IPS DF 6.9 (cell line): ENCODE results near the gene ACOX3.

Source experiments
- DNase-seq: peaks from one replicate; pipeline ENCODE4 v3.0.0-alpha.2; 2013; ENCODE audit warnings: low read depth, low spot score
- H3K27ac ChIP-seq: one replicate; pipeline ENCODE4 v1.5.1; 2013; ENCODE audit warnings: low read length, control low read depth
- H3K27me3 ChIP-seq: 2 replicates; pipeline ENCODE4 v1.6.1; 2013; ENCODE audit warnings: mild to moderate bottlenecking, low read length; ENCODE audit not compliant: control insufficient read depth, insufficient read depth
- H3K36me3 ChIP-seq: 2 replicates; pipeline ENCODE4 v1.6.1; 2013; ENCODE audit warnings: low read length; ENCODE audit not compliant: control insufficient read depth, insufficient read depth
- H3K4me1 ChIP-seq: 2 replicates; pipeline ENCODE4 v1.6.1; 2013; ENCODE audit warnings: low read length; ENCODE audit not compliant: control insufficient read depth, insufficient read depth
- H3K4me3 ChIP-seq: 2 replicates; pipeline ENCODE4 v1.5.1; 2013; ENCODE audit warnings: mild to moderate bottlenecking, low read length
- H3K9me3 ChIP-seq: 2 replicates; pipeline ENCODE4 v1.6.1; 2013; ENCODE audit warnings: low read length, inconsistent platforms; ENCODE audit not compliant: control insufficient read depth, insufficient read depth
- WGBS: extraction: QIAGEN DNeasy Blood & Tissue Kit; methylation state at CpG from one replicate; pipeline ENCODE4 v1.1.7; 2013; ENCODE audit warnings: mixed read lengths, missing lambda C conversion rate; ENCODE audit not compliant: insufficient read length, insufficient coverage; 5-methylcytosine and 5-hydroxymethylcytosine counted together

ACOX3 gene

DNA sequence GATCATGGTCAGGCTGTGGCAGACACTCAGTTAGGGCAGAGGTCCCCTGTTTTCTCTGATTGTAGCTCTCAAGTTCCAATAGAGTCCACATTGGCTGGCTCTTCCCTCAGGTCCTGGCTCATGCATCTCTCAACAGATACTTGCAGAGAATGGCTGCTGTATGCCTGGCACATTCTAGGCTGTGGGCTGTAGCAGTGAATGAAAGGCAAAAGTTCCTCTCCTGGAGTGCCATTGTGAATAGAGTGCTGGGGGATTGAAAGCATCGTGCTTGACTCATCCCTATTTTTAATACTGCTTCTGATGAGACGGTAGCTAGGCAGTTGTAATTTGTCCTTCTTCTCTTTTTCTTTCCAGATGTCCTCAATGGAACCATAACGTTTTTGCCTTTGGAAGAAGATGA is 5.6 kb upstream of the ACOX3 start:
- Histone ChIP-seq H3K27me3 (no peaks in the 10 kb centered on the region), H3K4me3 (no peak overlapping the region), H3K4me1 (no peaks in the 10 kb centered on the region), H3K27ac (no peak overlapping the region), H3K9me3 (no peaks in the 10 kb centered on the region), H3K36me3 (peaks cover 12% of the 10 kb centered on the region)
- no CpG with 5 or more reads among the region's 3 CpGs for WGBS
- DNase-seq = no peak

DNA sequence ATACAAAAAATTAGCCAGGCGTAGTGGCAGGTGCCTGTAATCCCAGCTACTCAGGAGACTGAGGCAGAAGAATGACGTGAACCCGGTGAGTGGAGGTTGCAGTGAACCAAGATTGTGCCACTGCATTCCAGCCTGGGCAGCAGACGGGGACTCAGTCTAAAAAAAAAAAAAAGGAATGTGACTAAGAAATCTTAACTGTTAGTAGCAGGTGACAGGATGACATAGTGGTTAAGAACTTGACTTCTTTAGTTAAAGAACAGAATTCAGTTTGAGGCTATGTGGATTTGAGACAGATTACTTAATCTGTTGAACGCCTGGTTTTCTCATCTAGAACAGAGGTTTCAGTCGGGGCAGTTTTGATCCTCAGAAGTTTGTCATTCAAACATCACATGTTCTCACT is 3.3 kb upstream of the ACOX3 start:
- Histone ChIP-seq H3K27me3 (no peaks in the 10 kb centered on the region), H3K36me3 (peaks cover 9% of the 10 kb centered on the region; the same call in 1 of the 2 replicates), H3K4me1 (no peaks in the 10 kb centered on the region), H3K4me3 (no peak overlapping the region), H3K9me3 (no peaks in the 10 kb centered on the region), H3K27ac (no peak overlapping the region)
- WGBS = no CpG with 5 or more reads among the region's 6 CpGs
- no peak for DNase-seq

DNA sequence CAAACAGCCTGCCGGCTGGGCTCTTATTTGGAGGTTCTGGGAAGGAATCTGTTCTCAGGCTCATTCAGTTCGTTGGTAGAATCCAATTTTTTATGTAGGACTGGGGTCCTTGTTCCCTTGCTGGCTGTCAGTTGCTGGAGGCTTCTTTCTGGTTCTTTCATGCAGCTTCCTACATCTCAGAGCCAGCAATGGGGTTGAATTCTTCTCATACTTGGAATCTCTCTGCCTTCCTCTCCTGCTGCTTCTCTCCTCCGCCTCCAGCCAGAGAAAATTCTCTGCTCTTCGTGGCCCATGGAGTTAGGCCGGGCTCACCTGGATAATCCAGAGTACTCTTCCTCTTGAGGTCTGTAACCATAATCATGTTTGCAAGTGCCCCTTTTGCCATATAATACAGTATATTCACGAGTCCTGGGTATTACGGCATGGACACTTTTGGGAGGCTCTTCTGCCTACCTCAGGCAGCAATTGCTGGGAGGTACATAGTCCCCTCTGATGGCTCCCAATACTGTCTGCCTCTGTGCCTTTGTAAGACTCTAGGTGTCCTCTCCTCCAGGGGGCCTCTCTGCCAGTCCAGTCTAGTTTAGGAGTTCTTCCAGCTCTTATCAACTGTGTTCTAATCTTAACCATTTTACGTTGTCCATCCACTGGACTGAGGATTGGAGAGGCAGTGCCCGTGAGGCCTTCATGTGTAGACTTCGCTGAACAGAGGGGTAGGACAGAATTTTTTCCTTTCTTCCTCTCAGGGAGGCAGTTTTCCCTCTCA is 2.3 kb upstream of the ACOX3 start:
- DNase-seq = no peak
- no peaks in the 10 kb centered on the region for H3K9me3 ChIP-seq
- no peaks in the 10 kb centered on the region for H3K27me3 ChIP-seq
- H3K4me1 ChIP-seq = no peaks in the 10 kb centered on the region
- no peak overlapping the region for H3K4me3 ChIP-seq
- H3K27ac ChIP-seq = no peak overlapping the region
- 0 out of 2 replicates have a peak, but pooled peaks cover 3% of the 10 kb centered on the region for H3K36me3 ChIP-seq
- WGBS = no CpG with 5 or more reads among the region's 10 CpGs

DNA sequence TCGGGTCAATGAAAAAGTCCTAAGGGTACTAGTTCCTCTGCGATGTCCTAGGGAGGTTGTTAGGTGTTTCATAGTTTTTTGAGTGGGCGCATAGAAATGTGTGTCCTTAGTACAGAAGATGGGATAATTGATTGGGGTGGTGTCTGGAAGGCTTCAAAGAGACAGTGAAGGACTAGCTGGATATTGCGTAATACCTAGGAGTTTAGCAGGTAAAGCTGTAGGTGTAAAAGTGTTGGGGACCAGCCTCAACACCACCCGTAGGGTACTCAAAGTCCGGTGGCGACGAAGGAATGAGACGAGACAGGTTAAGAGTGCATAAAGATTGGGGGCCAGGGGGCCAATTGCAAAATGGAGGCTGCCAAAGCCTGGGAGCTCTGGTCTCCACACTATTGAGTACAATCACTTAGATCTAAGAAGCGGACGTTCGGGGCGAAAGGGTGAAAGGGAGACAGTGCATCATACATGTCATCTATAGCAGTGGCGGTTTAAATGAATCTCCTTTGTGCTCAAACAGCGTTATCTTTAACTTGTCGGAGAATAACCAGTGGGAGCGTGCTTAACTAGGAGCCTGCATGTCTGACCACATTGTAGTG is 1.1 kb upstream of the ACOX3 start:
- H3K27me3 ChIP-seq = no peaks in the 10 kb centered on the region
- H3K4me3 ChIP-seq = peak overlapping the region; percentile 95; the same call in 1 of the 2 replicates
- 0 out of 2 replicates have a peak, but pooled peaks cover 2% of the 10 kb centered on the region for H3K36me3 ChIP-seq
- no peak for DNase-seq
- WGBS = no CpG with 5 or more reads among the region's 17 CpGs
- H3K4me1 ChIP-seq = no peaks in the 10 kb centered on the region
- H3K9me3 ChIP-seq = no peaks in the 10 kb centered on the region
- no peak overlapping the region for H3K27ac ChIP-seq

DNA sequence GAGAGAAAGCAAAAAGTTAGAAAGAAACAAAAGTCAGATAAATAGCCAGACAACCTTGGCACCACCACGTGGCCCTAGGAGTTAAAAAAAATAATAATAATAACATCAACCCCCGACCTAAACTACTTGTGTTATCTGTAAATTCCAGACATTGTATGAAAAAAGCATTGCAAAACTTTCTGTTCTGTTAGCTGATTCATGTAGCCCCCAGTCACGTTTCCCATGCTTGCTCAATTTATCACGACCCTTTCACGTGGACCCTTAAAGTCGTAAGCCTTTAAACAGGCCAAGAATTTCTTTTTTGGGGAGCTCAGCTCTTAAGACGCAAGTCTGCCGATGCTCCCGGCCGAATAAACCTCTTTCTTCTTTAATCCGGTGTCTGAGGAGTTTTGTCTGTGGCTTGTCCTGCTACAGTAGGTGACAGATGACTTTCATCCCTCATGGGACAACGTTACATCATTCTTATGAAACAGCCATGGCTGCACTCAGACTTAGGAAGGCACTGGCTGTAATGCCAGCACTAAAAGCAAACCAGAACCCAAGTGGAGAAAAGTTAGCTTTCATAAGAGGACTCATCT is 520 bp downstream of the ACOX3 start:
- no peaks in the 10 kb centered on the region for H3K9me3 ChIP-seq
- H3K27ac ChIP-seq = no peak overlapping the region
- no peak for DNase-seq
- H3K4me1 ChIP-seq = no peaks in the 10 kb centered on the region
- H3K27me3 ChIP-seq = no peaks in the 10 kb centered on the region
- WGBS = no CpG with 5 or more reads among the region's 12 CpGs
- no peaks in the 10 kb centered on the region for H3K36me3 ChIP-seq
- H3K4me3 ChIP-seq = peak overlapping the region; percentile 95

DNA sequence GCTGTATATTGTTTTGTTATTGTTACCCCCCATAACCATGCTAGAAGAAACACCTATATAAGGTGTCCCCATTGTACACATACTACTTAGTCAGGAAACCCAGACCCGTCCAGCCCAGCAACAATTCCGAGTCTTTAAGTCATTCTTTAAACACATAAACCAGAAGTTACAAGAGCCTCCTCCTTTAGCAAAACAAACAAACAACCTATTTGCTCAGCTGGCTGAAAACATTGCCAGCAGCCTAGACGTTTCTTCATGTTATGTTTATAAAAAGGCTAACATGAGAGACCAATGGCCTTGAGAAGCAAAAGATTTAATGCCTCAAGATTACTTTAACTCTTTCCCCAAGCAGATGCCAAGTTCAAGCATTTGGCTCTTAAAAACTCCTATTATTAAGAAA is 1.4 kb downstream of the ACOX3 start:
- Histone ChIP-seq H3K27me3 (no peaks in the 10 kb centered on the region), H3K9me3 (no peaks in the 10 kb centered on the region), H3K27ac (no peak overlapping the region), H3K4me1 (no peaks in the 10 kb centered on the region), H3K4me3 (no peak overlapping the region), H3K36me3 (no peaks in the 10 kb centered on the region)
- no CpG with 5 or more reads among the region's 3 CpGs for WGBS
- no peak for DNase-seq

DNA sequence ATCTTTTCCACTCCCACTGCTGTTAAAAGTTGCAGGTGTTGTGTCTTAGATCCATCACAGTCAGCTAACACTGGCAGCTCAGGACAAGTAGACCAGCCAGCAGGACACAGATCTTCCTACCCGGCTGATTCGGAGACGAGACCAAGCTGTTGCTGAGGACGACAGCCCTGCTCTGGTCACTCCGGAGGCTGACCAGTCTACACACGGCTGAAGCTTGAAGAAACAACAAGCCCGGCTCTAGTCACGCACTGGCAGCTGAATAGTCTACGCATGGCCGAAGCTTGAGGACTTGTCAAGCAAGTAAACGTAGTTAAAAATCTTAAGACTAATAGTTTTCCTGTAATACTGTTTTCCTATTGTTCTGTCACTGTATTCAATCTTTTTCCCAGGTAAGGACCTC is 1.8 kb downstream of the ACOX3 start:
- no peak for DNase-seq
- Histone ChIP-seq H3K4me3 (no peak overlapping the region), H3K4me1 (no peaks in the 10 kb centered on the region), H3K27ac (no peak overlapping the region), H3K9me3 (no peaks in the 10 kb centered on the region), H3K36me3 (no peaks in the 10 kb centered on the region), H3K27me3 (no peaks in the 10 kb centered on the region)
- WGBS = no CpG with 5 or more reads among the region's 11 CpGs

DNA sequence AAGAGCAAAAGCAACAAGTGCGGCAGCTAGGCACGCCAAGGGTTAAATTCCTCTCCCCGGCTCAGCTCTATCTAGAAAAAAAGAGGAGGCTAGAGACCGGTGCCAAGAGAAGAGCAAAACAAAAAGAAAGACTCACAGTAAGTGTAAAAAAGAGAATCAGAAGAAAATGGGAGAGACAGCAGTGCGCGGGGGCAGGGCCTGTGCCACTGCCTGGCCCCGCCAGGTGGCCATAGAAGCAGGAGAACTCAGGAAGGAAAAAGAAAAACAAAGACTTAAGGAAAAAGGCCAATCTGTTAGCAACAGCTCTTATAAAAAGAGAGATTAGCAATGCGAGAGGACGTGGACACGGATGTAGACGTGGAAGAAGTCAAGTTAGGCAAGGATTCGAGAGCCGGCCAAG is 3.2 kb downstream of the ACOX3 start:
- Histone ChIP-seq H3K27me3 (no peaks in the 10 kb centered on the region), H3K27ac (no peak overlapping the region), H3K4me3 (no peak overlapping the region), H3K9me3 (no peaks in the 10 kb centered on the region), H3K36me3 (no peaks in the 10 kb centered on the region), H3K4me1 (no peaks in the 10 kb centered on the region)
- no peak for DNase-seq
- WGBS = no CpG with 5 or more reads among the region's 13 CpGs

DNA sequence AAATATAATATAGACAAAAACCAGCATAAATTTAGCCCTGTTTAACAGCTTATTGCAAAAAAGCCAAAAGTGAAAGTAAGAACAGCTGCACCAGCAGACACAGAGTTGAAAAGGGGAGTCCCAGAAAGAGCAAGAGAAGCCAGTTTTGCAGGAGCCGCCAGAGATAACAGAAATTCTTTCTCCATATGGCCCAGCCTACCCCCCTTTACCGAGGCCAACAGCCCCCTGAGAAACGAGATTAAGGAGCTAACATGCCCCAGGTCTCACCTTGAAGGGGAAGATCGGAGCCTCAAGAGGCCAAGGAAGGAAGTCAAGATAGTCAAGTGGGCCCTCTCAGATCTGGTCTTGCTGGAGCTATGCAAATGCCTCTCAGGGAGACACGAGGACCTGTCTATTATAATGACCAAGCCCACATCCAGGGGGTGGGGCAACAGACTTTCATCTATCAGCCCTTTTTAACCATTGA is 4.8 kb downstream of the ACOX3 start:
- H3K4me3 ChIP-seq = no peak overlapping the region
- no peaks in the 10 kb centered on the region for H3K36me3 ChIP-seq
- H3K9me3 ChIP-seq = no peaks in the 10 kb centered on the region
- H3K27ac ChIP-seq = no peak overlapping the region
- no CpG with 5 or more reads among the region's 5 CpGs for WGBS
- H3K4me1 ChIP-seq = no peaks in the 10 kb centered on the region
- no peak for DNase-seq
- no peaks in the 10 kb centered on the region for H3K27me3 ChIP-seq

DNA sequence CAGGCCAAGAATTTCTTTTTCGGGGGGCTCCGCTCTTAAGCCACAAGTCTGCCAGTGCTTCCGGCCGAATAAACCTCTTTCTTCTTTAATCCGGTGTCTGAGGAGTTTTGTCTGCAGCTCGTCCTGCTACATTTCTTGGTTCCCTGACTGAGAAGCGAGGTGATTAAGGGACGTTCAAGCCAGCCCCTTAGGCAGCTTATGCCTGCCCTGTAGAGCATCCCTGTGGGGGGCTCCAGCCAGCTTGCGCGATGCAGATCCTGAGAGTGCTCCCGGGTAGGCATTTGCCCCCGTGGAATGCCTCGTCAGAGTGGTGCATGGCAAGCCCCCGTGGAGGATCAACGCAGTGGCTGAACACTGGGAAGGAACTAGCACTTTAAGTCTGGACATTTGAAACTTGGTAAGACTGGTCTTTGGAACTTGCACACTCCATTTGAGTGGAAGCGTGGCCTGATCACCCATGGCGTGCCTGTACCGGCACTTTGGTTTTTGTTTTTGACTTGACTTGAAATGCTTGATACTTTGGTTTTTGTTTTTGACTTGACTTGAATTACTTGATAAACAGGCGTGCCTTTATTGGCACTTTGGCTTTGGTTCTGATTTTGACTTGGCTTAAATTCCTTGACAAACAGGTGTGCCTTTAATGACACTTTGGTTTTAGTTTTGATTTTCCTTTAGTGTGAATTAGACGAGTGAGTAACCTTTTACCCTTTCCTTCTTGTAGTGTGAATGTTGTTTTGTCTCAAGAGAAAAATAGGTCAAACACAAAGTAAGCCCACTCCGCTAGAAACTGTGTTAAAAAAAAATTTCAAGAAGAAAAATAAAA is 6.1 kb downstream of the ACOX3 start:
- no peak overlapping the region for H3K4me3 ChIP-seq
- WGBS = no CpG with 5 or more reads among the region's 21 CpGs

More for the DNA sequence above, 6.1 kb downstream of the ACOX3 start:
- H3K36me3 ChIP-seq = no peaks in the 10 kb centered on the region
- no peak for DNase-seq
- no peaks in the 10 kb centered on the region for H3K27me3 ChIP-seq
- H3K9me3 ChIP-seq = no peaks in the 10 kb centered on the region
- no peak overlapping the region for H3K27ac ChIP-seq
- H3K4me1 ChIP-seq = no peaks in the 10 kb centered on the region
